Stimulated activated CD8-positive, alpha-beta memory T cell treated with anti-CD3 and anti-CD28 coated beads, Interleukin-4, amount 100 ng/mL, for 48 hours (primary cell): ENCODE results near the gene SHISA2.
"Not testable (repeated sequence)": the region's sequence is repeated elsewhere in the genome, so short reads cannot be mapped to it uniquely, and the experiment has no call there.

ENCODE experiments used
- DNase-seq: peaks from one replicate; pipeline ENCODE4 v3.0.0-alpha.2; 2020

SHISA2 gene

GRCh38 chr13:26051657-26052311 is at the start of gene SHISA2:
Gene SHISA2 (minus strand): TSS chr13:26052016. CDS start chr13:26050975, 1,041 bp downstream.
- DNase-seq, result peak; percentile 39

GRCh38 chr13:26095846-26096610 is 44.2 kb upstream of the SHISA2 start:
- no peak for DNase-seq

GRCh38 chr13:26095338-26095737 is 43.5 kb upstream of the SHISA2 start:
- DNase-seq, result no peak

- not testable (repeated sequence) for DNase-seq
Observed at GRCh38 chr13:26076821-26077220, 25.0 kb upstream of the SHISA2 start.

- no peak for DNase-seq
Observed at GRCh38 chr13:26075498-26075897, 23.7 kb upstream of the SHISA2 start.

- DNase-seq, result no peak
Observed at GRCh38 chr13:26074706-26075105, 22.9 kb upstream of the SHISA2 start.

- DNase-seq, result not testable (repeated sequence)
Observed at GRCh38 chr13:26072335-26072734, 20.5 kb upstream of the SHISA2 start.

GRCh38 chr13:26071691-26072090 is 19.9 kb upstream of the SHISA2 start:
- DNase-seq, result no peak

- DNase-seq, result not testable (repeated sequence)
Observed at GRCh38 chr13:26069642-26070041, 17.8 kb upstream of the SHISA2 start.

- not testable (repeated sequence) for DNase-seq
Observed at GRCh38 chr13:26068372-26068771, 16.6 kb upstream of the SHISA2 start.

- DNase-seq, result no peak
Observed at GRCh38 chr13:26067601-26068000, 15.8 kb upstream of the SHISA2 start.

GRCh38 chr13:26066492-26066891 is 14.7 kb upstream of the SHISA2 start:
- DNase-seq, result not testable (repeated sequence)

GRCh38 chr13:26062853-26063444 is 11.1 kb upstream of the SHISA2 start:
- DNase-seq, result peak; percentile 25

- no peak for DNase-seq
Observed at GRCh38 chr13:26061947-26062346, 10.1 kb upstream of the SHISA2 start.

- no peak for DNase-seq
Observed at GRCh38 chr13:26061256-26061655, 9.4 kb upstream of the SHISA2 start.

GRCh38 chr13:26060357-26060756 is 8.5 kb upstream of the SHISA2 start:
- no peak for DNase-seq

- no peak for DNase-seq
Observed at GRCh38 chr13:26058704-26059103, 6.9 kb upstream of the SHISA2 start.

- DNase-seq, result no peak
Observed at GRCh38 chr13:26054896-26055295, 3.1 kb upstream of the SHISA2 start.

GRCh38 chr13:26053418-26053980 is 1.7 kb upstream of the SHISA2 start:
- DNase-seq, result no peak

GRCh38 chr13:26052337-26052736 is 521 bp upstream of the SHISA2 start:
- no peak for DNase-seq

GRCh38 chr13:26051231-26051656 is 572 bp downstream of the SHISA2 start:
- no peak for DNase-seq

GRCh38 chr13:26050568-26051230 is 1.1 kb downstream of the SHISA2 start:
- peak; percentile 25 for DNase-seq

GRCh38 chr13:26048741-26049140 is 3.1 kb downstream of the SHISA2 start:
- no peak for DNase-seq
